A673 (cell line): Measurements from ENCODE around the gene GDPD5. TPM values are rescaled to one million over a fixed set of nuclear protein-coding genes. Genes with fewer than 3 reads are reported as not detected.

ENCODE experiments used
- BruUV-seq: library from RNA; stranded (reverse); fragments of 400-500 nt; replicated peaks from 2 replicates; lab custom pipeline; 2021; lab: Mats Ljungman, UMichigan
- CTCF ChIA-PET: fragments of 300-600 bp; sonication (Branson Sonifier 250); formaldehyde crosslinking; loops from one replicate; lab custom pipeline; 2022; ENCODE audit warnings: antibody characterized with exemption; lab: Charles Lee
- POLR2A ChIA-PET: fragments of 300-600 bp; sonication (Branson Sonifier 250); formaldehyde crosslinking; loops from one replicate; lab custom pipeline; 2022; ENCODE audit warnings: antibody characterized with exemption; ENCODE audit not compliant: low non-redundant PET; lab: Charles Lee
- DNase-seq: peaks from one replicate; pipeline ENCODE4 v3.0.0-alpha.2; 2015; ENCODE audit warnings: low spot score
- H3K27ac ChIP-seq: fragments of 200-600 bp; sonication (generic); 2 replicates; pipeline ENCODE4 v1.5.1; 2016; ENCODE audit warnings: mixed run types, low read depth, mild to moderate bottlenecking, mixed read lengths, antibody characterized with exemption, low read length; ENCODE audit not compliant: poor library complexity, severe bottlenecking
- H3K27me3 ChIP-seq: fragments of 200-600 bp; sonication (generic); replicated peaks from 2 replicates; pipeline ENCODE4 v1.6.1; 2017; ENCODE audit warnings: mixed run types, low read depth, mild to moderate bottlenecking, mixed read lengths, antibody characterized with exemption, low read length; ENCODE audit not compliant: insufficient read depth, poor library complexity
- H3K36me3 ChIP-seq: fragments of 200-600 bp; sonication (generic); 2 replicates; pipeline ENCODE4 v1.6.1; 2016; ENCODE audit warnings: mixed run types, mild to moderate bottlenecking, mixed read lengths, antibody characterized with exemption, low read length; ENCODE audit not compliant: insufficient read depth, poor library complexity, severe bottlenecking
- H3K4me1 ChIP-seq: fragments of 200-600 bp; sonication (generic); 2 replicates; pipeline ENCODE4 v1.6.1; 2017; ENCODE audit warnings: mixed run types, mild to moderate bottlenecking, mixed read lengths, antibody characterized with exemption, low read length; ENCODE audit not compliant: insufficient read depth, poor library complexity, severe bottlenecking
- H3K4me3 ChIP-seq: fragments of 200-600 bp; sonication (generic); 2 replicates; pipeline ENCODE4 v1.5.1; 2016; ENCODE audit warnings: low read depth, mixed run types, mild to moderate bottlenecking, mixed read lengths, low read length; ENCODE audit not compliant: poor library complexity, severe bottlenecking
- H3K9me3 ChIP-seq: fragments of 200-600 bp; sonication (generic); 2 replicates; pipeline ENCODE4 v1.6.1; 2016; ENCODE audit warnings: mixed run types, low read depth, mild to moderate bottlenecking, mixed read lengths, antibody characterized with exemption, low read length; ENCODE audit not compliant: poor library complexity, severe bottlenecking
- EZH2 ChIP-seq: fragments of 200-600 bp; sonication (generic); IDR thresholded peaks from 2 replicates; pipeline ENCODE4 v1.6.1; 2017; ENCODE audit warnings: borderline replicate concordance, low read depth, mild to moderate bottlenecking, mixed read lengths, antibody characterized with exemption, low read length; ENCODE audit not compliant: poor library complexity, severe bottlenecking
- intact Hi-C: fragments of 100-400 bp; cut with micrococcal nuclease; formaldehyde crosslinking; loops from one replicate; pipeline ENCODE4 v1.10.0; 2022; ENCODE audit not compliant: unreplicated experiment
- total RNA-seq: library from RNA; stranded (reverse); gene quantifications from 2 replicates; pipeline ENCODE4 v1.2.3, GENCODE V29; 2021
- TF ChIP-seq, protein P1 (sequence below): fragments of 300-800, 200-600 bp; sonication (generic); conservative IDR thresholded peaks from 2 replicates; pipeline ENCODE4 v1.5.1; 2017; ENCODE audit warnings: low read depth, mild to moderate bottlenecking, antibody characterized with exemption, low read length, moderate library complexity, mixed read lengths

GDPD5 gene
- total RNA-seq, 1 experiment from 2014 or later = 1.4 TPM

DNA sequence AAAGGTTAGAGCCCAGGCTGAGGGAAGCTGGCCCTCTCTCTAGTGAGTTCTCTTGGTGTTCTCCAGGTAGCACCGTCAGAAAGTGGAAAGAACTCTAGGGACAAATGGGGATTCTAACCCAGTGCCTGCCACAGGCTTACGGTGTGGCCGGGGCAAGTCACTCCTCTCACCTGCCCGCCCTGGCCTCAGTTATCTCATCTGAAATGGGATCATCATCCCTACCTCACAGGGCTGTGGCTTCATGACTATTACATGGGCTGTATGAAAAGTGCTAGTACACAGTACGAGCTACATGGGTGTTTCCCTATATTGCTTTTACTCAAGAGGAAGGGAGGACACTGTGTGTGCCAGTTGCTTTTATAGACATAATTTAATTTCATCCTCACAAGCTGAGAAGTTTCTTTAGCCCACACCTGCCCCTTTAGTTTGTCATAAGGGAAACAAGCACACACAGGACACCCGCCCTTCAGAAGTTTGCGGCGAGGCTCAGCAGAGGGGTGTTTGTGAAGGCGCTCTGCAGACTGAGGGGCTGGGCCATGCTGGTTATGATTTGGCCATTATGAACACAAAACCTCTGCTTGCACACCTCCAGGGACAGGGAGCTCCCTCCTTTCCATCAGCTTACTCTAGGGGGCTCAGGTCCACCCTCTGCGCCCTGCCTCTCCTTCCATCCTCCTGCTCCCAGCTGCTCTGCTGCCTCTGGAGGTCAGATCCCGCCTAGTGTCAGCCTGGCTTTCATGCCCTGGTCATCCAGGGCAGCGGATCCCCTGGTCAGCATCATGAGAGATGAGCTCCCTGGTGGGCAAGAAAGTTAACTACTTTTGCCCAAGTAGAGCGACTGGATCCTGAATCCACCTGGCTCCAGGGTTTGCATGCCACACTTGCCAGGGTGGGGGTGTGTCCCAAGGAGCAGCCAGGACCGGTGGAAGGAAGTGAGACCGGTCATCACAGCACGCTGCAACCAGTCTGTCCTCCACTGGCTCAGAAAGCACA lies 93.9 kb downstream of the GDPD5 start:
- intact Hi-C loops = no loop called here
- H3K9me3 ChIP-seq = peaks cover 6% of the 10 kb centered on the region
- DNase-seq = no peak
- H3K4me1 ChIP-seq = peaks cover 15% of the 10 kb centered on the region
- H3K4me3 ChIP-seq = no peak overlapping the region
- no peaks in the 10 kb centered on the region for H3K36me3 ChIP-seq
- TF ChIP-seq, protein P1, sequence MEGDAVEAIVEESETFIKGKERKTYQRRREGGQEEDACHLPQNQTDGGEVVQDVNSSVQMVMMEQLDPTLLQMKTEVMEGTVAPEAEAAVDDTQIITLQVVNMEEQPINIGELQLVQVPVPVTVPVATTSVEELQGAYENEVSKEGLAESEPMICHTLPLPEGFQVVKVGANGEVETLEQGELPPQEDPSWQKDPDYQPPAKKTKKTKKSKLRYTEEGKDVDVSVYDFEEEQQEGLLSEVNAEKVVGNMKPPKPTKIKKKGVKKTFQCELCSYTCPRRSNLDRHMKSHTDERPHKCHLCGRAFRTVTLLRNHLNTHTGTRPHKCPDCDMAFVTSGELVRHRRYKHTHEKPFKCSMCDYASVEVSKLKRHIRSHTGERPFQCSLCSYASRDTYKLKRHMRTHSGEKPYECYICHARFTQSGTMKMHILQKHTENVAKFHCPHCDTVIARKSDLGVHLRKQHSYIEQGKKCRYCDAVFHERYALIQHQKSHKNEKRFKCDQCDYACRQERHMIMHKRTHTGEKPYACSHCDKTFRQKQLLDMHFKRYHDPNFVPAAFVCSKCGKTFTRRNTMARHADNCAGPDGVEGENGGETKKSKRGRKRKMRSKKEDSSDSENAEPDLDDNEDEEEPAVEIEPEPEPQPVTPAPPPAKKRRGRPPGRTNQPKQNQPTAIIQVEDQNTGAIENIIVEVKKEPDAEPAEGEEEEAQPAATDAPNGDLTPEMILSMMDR = no peak
- no peak for TF ChIP-seq EZH2
- no TSS peak for BruUV-seq
- H3K27me3 ChIP-seq = peaks cover 44% of the 10 kb centered on the region
- POLR2A ChIA-PET = no interaction called here
- CTCF ChIA-PET = no interaction called here
- no peak overlapping the region for H3K27ac ChIP-seq

DNA sequence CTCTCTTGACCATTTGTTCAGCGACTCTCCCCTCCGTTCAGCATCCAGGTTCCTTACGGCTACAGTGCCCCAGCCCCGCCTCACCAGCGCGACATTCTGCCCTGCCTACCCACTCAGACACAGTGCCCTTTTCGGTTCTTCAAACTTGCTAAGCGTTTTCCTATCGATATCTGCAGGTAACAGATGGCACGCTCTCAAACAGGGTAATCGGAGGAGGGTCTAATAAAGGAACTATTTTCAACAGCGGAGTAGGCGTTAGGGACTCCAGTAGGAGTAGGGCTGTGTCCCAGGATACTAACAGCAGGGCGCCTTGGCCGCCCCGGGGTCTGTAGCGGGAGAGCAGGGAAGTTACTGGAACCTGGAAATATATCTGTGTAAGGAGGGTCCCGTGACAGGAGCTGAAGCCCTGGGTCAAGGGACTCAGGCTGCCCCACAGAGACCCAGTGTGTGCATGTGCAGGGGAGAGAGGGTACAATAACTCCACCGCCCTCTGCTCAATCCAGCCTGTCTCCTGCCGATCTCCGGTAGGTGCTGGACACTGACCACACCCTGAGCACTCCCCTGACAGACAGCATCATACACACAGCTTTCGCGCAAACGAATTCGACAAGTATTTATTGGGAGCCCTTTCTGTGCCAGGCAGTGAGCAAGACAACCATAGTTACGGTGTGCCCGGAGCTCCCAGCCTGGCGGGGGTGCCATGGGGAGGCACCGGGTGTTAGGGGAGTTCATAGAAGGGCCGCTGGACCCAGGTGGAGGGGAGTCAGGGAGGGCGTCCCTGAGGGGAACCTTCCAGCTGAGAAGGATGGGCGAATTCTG lies 94.8 kb downstream of the GDPD5 start:
- ChIA-PET POLR2A (no interaction called here), CTCF (no interaction called here)
- H3K9me3 ChIP-seq = peaks cover 6% of the 10 kb centered on the region
- BruUV-seq = no TSS peak
- intact Hi-C loops = no loop called here
- peak overlapping the region; percentile 37 for H3K4me3 ChIP-seq
- no peak for DNase-seq
- H3K4me1 ChIP-seq = peaks cover 15% of the 10 kb centered on the region
- TF ChIP-seq EZH2 = peak; percentile 91
- TF ChIP-seq, protein P1 = no peak
- H3K27me3 ChIP-seq = peaks cover 44% of the 10 kb centered on the region
- H3K36me3 ChIP-seq = no peaks in the 10 kb centered on the region
- H3K27ac ChIP-seq = no peak overlapping the region

DNA sequence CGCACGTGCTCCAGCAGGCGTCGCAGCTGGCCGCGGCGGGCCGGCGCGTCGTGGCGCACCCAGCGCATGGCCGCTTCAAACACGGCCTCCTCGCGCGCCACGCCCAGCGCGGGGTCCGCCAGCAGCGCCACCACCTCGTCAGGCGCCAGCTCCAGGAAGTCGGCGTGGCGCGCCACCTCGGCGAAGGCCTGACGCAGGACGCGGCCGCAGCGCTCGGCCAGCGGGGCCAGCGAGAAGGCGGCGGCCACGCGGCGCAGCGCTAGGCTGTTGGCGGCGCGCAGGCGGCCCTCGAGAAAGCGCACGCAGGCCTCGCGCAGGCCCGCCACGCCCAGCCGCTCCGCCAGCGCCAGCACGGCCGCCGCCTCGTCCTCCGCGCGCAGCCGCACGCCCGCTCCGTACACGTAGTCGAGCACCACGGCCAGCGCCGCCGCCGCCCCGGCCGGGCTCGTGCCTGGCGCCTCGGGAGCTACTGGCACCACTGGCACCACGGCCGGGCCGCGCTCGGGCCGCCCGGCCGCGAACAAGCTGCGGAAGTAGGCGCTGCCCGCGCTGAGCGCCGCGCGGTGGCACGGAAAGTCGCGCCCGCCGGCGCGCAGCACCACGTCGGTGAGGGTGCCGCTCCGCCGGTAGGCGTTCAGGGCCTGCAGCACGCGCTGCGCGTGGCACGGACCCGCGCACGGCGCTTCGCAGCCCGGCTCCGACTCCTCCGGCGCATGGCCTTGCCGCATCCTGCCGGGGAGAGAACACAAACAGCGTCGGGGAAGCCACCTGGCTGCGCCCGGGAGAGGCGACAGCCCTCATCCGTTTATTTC lies 95.6 kb downstream of the GDPD5 start:
- BruUV-seq = no TSS peak
- Histone ChIP-seq H3K4me1 (peaks cover 15% of the 10 kb centered on the region), H3K9me3 (peaks cover 6% of the 10 kb centered on the region), H3K4me3 (peak overlapping the region; percentile 37), H3K36me3 (no peaks in the 10 kb centered on the region), H3K27me3 (peaks cover 44% of the 10 kb centered on the region), H3K27ac (no peak overlapping the region)
- TF ChIP-seq, protein P1 = no peak
- no peak for TF ChIP-seq EZH2
- CTCF ChIA-PET = interaction anchor here (0.6 kb wide), 1 partner anchor 44 kb away, joined by 4 read pairs; no protein-coding TSS in a partner anchor
- POLR2A ChIA-PET = no interaction called here
- intact Hi-C loops = no loop called here
- DNase-seq = peak; percentile 84
